Raji (cell line): ENCODE data around the gene ERMARD.

Source experiments
- POLR2A ChIP-seq: IDR thresholded peaks from 2 replicates; pipeline ENCODE4 v1.6.1; 2011; ENCODE audit warnings: low read depth, low read length, control low read depth; ENCODE audit not compliant: insufficient read depth

Gene ERMARD

DNA sequence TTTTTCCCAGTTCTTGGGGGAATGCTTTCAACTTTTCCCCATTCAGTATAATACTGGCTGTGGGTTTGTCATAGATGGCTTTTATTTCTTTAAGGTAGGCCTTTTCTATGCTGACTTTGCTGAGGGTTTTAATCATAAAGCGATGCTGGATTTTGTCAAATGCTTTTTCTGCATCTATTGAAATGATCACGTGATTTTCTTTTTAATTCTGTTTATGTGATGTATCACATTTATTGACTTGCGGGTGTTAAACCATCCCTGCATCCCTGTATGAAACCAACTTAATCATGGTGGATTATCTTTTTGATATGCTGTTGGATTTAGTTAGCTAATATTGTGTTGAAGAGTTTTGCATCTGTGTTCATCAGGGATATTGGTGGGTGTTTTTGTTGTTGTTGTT, 65.6 kb downstream of the ERMARD start:
- TF ChIP-seq POLR2A = no peak

GRCh38 chr6:169820358-169820757, 68.9 kb downstream of the ERMARD start:
- no peak for TF ChIP-seq POLR2A

GRCh38 chr6:169824021-169824420, 72.6 kb downstream of the ERMARD start:
- TF ChIP-seq POLR2A = no peak

- TF ChIP-seq POLR2A = no peak
Observed at GRCh38 chr6:169824848-169825557, 73.6 kb downstream of the ERMARD start.

DNA sequence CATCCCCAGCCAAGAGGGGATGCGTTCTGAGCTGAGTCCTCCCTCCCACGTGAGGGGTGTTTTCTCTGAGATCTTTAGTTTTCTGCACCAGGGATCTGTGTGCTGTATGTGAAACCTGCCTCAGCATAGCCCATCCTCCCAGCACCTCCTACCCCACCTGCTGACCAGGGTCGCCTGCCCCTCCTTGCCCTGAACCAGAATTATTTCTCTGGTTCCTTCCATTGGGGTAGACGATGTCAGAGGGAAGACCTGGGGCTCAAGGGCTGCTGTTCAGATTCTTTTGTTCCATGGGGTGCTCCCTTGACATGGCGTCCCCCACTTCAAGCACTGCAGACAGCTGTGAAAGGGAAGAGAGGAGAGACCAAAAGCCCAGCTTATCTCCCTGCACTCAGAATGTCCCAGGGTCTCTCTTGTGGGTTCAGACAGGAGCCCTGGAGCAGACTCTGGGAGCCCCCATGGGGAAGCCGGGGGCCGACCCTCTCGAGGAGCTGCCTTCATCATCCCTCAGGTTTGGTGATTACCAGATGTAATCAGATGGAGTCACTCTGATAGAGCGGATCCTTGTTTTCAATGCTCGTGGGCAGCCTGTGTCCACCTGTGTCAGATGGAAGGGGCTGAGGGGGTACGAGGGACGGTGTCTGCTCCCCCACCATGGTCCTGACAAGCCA, 74.3 kb downstream of the ERMARD start:
- TF ChIP-seq POLR2A = no peak

GRCh38 chr6:169826697-169827096, 75.3 kb downstream of the ERMARD start:
- no peak for TF ChIP-seq POLR2A

GRCh38 chr6:169827290-169827717, 75.9 kb downstream of the ERMARD start:
- no peak for TF ChIP-seq POLR2A

GRCh38 chr6:169828176-169828575, 76.8 kb downstream of the ERMARD start:
- TF ChIP-seq POLR2A = no peak

- no peak for TF ChIP-seq POLR2A
Observed at GRCh38 chr6:169829786-169830185, 78.4 kb downstream of the ERMARD start.

GRCh38 chr6:169830876-169831275, 79.5 kb downstream of the ERMARD start:
- TF ChIP-seq POLR2A = no peak
